ENCODE results near the gene MRC1. TPM values are rescaled to one million over a fixed set of nuclear protein-coding genes. Genes with fewer than 3 reads are reported as not detected.

MRC1 gene
- total and polyA plus RNA-seq, 5 experiments from 2014 or later, result 1.2 to 1.3 TPM; not detected in 3

DNA sequence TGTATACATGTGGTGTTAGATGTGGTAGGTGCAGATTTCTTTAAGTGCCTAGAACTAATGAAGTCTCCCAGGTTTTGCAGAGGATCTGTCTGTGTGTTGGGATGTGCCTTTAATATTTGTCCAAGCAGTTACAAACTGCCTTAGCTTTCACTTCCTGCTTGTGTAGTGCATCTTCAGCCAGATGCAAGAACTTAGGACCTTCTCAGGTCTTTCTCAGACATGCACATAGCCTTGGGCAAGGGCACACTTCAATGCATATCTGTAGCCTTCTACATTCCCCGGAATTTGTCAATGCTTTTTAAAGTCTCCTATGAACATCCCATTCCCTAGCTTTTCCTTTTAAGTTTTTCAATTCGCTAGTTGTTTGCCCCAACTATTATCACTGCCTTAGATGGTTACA lies 95.4 kb downstream of the MRC1 start:
- no peak for ATAC-seq
- DNase-seq, result no peak
- Mint-ChIP-seq H3K9me3 (peaks cover 0 to 3% (median 0%) of the 10 kb centered on the region in 9 donors), H3K4me1 (no peaks in the 10 kb centered on the region), H3K36me3 (no peaks in the 10 kb centered on the region), H3K27me3 (peaks cover 0 to 9% (median 3%) of the 10 kb centered on the region in 5 donors), H3K27ac (no peak overlapping the region), H3K4me3 (no peak overlapping the region)
- POLR2A ChIA-PET, result interaction anchor here (0.5 kb wide), 1 partner anchor 16 kb away, joined by 3 read pairs; no protein-coding TSS in a partner anchor

GRCh38 chr10:17905491-17905890 lies 96.3 kb downstream of the MRC1 start:
- DNase-seq (no peak), ATAC-seq (no peak)
- H3K9me3 Mint-ChIP-seq, result peaks cover 0 to 3% (median 0%) of the 10 kb centered on the region in 9 donors
- POLR2A ChIA-PET, result no interaction called here
- H3K27ac Mint-ChIP-seq, result no peak overlapping the region
- no peak overlapping the region for H3K4me3 Mint-ChIP-seq
- no peaks in the 10 kb centered on the region for H3K36me3 Mint-ChIP-seq
- peaks cover 0 to 9% (median 3%) of the 10 kb centered on the region in 5 donors for H3K27me3 Mint-ChIP-seq
- no peaks in the 10 kb centered on the region for H3K4me1 Mint-ChIP-seq

GRCh38 chr10:17906002-17906401 lies 96.9 kb downstream of the MRC1 start:
- Mint-ChIP-seq H3K4me1 (no peaks in the 10 kb centered on the region), H3K9me3 (peaks cover 0 to 3% (median 0%) of the 10 kb centered on the region in 9 donors), H3K36me3 (no peaks in the 10 kb centered on the region), H3K27me3 (peaks cover 0 to 9% (median 3%) of the 10 kb centered on the region in 5 donors), H3K4me3 (no peak overlapping the region), H3K27ac (no peak overlapping the region)
- ATAC-seq (no peak), DNase-seq (no peak)
- POLR2A ChIA-PET, result no interaction called here

DNA sequence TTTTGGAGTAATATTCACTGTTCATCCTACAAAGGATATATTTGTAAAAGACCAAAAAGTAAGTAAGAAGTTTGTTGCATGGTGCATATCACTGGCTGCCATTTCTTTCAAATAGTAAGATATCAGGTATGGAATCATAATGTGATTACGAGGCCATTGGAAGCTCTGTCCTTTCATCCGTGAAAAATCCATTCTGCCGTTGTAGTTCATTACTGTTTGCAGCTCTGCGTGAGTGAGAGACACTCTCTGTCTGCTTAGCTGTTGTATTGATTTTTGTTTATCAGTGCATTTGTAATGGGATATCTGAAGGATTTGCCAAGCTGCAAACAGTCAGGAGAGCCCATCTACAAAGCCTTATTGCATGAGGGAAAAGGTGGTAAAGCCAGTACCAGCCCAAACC lies 98.5 kb downstream of the MRC1 start:
- H3K9me3 Mint-ChIP-seq, result peaks cover 0 to 5% (median 0%) of the 10 kb centered on the region in 9 donors
- no peak overlapping the region for H3K4me3 Mint-ChIP-seq
- peaks cover 0 to 11% (median 4%) of the 10 kb centered on the region in 5 donors for H3K27me3 Mint-ChIP-seq
- POLR2A ChIA-PET, result no interaction called here
- H3K36me3 Mint-ChIP-seq, result no peaks in the 10 kb centered on the region
- no peak for ATAC-seq
- H3K27ac Mint-ChIP-seq, result no peak overlapping the region
- no peak for DNase-seq
- no peaks in the 10 kb centered on the region for H3K4me1 Mint-ChIP-seq

DNA sequence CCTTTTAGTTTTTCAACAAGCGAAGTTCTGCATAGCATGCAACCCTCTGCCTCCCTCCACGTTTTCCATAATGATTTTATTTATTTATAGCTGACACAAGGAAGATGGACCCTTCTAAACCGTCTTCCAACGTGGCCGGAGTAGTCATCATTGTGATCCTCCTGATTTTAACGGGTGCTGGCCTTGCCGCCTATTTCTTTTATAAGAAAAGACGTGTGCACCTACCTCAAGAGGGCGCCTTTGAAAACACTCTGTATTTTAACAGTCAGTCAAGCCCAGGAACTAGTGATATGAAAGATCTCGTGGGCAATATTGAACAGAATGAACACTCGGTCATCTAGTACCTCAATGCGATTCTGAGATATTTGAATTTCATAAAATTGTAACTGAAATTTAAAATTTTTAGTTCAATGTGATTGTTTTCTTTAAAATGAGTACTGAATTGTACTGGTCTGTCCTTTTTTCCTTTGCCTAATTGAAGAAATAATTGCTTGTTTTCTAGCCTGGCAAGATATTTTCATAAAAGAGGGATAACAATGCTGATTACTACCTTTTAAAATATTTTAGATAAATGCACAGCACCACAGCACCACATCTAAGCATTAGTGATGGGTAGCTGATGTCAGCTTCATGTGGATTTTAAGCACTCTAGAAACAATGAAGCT lies 101.1 kb downstream of the MRC1 start:
- H3K9me3 Mint-ChIP-seq, result peaks cover 0 to 9% (median 0%) of the 10 kb centered on the region in 9 donors
- H3K4me3 Mint-ChIP-seq, result no peak overlapping the region
- no peak for ATAC-seq
- no peak for DNase-seq
- H3K36me3 Mint-ChIP-seq, result no peaks in the 10 kb centered on the region
- no peaks in the 10 kb centered on the region for H3K4me1 Mint-ChIP-seq
- peaks cover 0 to 11% (median 4%) of the 10 kb centered on the region in 5 donors for H3K27me3 Mint-ChIP-seq
- POLR2A ChIA-PET, result no interaction called here
- no peak overlapping the region for H3K27ac Mint-ChIP-seq

GRCh38 chr10:17912754-17913153 lies 103.6 kb downstream of the MRC1 start:
- ATAC-seq (no peak), DNase-seq (no peak)
- Mint-ChIP-seq H3K4me1 (no peaks in the 10 kb centered on the region), H3K27me3 (peaks cover under 1 to 11% (median 3%) of the 10 kb centered on the region in 5 donors), H3K27ac (no peak overlapping the region), H3K36me3 (no peaks in the 10 kb centered on the region), H3K9me3 (peaks cover 0 to 9% (median 0%) of the 10 kb centered on the region in 9 donors), H3K4me3 (no peak overlapping the region)
- POLR2A ChIA-PET, result no interaction called here

DNA sequence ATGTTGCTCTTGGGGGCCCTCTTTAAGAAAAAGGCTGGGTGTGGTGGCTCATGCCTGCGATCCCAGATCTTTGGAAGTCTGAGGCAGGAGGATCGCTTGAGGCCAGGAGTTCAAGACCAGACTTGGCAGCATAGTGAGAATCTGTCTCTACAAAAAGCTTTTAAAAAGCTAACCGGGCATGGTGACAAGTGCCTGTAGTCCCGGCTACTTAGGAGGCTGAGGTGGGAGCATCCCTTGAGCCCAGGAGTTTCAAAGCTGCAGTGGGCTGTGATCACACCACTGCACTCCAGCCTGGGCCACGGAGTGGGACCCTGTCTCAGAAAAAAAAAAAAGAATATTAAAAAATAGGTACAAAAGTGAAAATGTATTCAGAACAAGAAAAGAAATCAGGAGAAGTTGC lies 104.5 kb downstream of the MRC1 start:
- no peak for ATAC-seq
- H3K4me1 Mint-ChIP-seq, result no peaks in the 10 kb centered on the region
- no peaks in the 10 kb centered on the region for H3K36me3 Mint-ChIP-seq
- POLR2A ChIA-PET, result no interaction called here
- H3K9me3 Mint-ChIP-seq, result peaks cover 0 to 12% (median 0%) of the 10 kb centered on the region in 9 donors
- H3K4me3 Mint-ChIP-seq, result no peak overlapping the region
- peaks cover 0 to 11% (median 2%) of the 10 kb centered on the region in 5 donors for H3K27me3 Mint-ChIP-seq
- no peak for DNase-seq
- H3K27ac Mint-ChIP-seq, result no peak overlapping the region

- H3K36me3 Mint-ChIP-seq, result no peaks in the 10 kb centered on the region
- H3K4me3 Mint-ChIP-seq, result no peak overlapping the region
- no peak overlapping the region for H3K27ac Mint-ChIP-seq
- POLR2A ChIA-PET, result no interaction called here
- ATAC-seq (no peak), DNase-seq (no peak)
- no peaks in the 10 kb centered on the region for H3K4me1 Mint-ChIP-seq
- H3K27me3 Mint-ChIP-seq, result peaks cover 0 to 11% (median 3%) of the 10 kb centered on the region in 5 donors
- H3K9me3 Mint-ChIP-seq, result peaks cover 0 to 12% (median 0%) of the 10 kb centered on the region in 9 donors
Observed at GRCh38 chr10:17914169-17915045, 105.3 kb downstream of the MRC1 start.

DNA sequence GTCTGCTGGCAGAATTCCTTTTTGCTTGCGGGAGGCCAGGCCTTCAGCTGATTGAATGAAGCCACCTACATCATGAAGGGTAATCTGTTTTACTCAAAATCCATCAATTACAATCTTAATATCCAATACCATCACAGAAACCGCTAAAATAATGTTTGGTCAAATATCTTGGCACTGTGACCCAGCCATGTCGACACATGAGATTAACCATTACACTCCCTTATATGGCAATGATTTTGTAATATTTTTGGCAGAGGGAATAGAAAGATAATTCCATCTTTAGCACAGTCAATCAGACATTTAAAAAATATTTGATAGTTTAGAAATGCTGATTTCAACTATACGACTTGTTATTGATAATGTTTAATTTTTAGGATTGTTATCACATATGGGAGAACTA lies 106.0 kb downstream of the MRC1 start:
- DNase-seq, result no peak
- Mint-ChIP-seq H3K4me1 (no peaks in the 10 kb centered on the region), H3K4me3 (no peak overlapping the region), H3K27me3 (peaks cover 0 to 11% (median 3%) of the 10 kb centered on the region in 5 donors), H3K36me3 (no peaks in the 10 kb centered on the region), H3K9me3 (peaks cover 0 to 12% (median 3%) of the 10 kb centered on the region in 9 donors), H3K27ac (no peak overlapping the region)
- POLR2A ChIA-PET, result no interaction called here
- ATAC-seq, result no peak

DNA sequence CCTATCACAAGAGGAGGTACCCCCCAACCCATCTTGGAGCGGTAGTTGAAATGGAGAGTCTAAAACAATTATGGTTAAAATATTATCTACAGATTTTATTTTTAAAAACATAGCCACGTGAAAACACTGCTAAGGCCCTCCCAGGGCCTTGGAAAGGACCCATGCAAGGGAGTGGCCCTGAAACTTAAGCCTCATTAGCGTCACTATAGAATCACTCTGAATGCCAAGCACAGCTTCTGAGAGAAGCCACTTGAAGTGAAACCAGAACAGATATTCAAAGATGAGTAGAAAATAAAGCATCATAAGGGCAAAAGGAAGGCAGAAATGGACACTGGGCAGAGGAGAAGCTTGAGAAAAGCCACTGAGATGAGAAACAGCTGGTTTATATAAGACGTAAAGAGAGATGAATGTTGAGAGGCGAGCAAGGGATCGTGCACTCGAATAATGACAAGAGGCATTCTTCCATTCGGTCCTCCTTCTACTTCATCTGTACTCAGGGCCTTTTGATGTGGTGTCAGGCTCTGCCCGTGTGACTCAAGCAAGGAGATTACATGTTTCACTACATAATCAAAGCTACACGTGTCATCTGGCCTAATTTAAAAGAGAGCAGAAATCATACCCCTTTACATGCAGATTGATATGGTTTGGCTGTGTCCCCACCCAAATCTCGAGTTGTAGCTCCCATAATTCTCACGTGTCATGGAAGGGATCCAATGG lies 109.2 kb downstream of the MRC1 start:
- no peak overlapping the region for H3K4me3 Mint-ChIP-seq
- POLR2A ChIA-PET, result no interaction called here
- no peaks in the 10 kb centered on the region for H3K4me1 Mint-ChIP-seq

DNA sequence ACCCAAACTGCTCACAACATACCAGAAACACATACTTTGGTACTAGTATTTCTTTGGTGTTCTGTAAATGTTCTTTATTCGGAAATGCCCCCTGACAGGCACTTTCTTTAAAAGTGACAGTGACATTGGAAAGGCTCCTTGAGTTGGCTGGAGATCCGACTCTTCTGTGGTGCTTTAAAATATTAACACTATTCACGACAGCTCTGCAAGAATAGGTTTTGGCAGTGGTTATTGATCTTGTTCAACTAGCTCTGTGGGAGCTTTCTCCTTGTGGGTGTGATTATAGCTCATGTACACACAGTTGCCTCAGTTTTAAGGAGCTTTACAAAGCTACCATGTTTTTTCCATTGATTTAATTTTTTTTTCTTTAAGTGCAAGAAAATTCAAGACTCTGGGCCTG lies 112.2 kb downstream of the MRC1 start:
- POLR2A ChIA-PET, result no interaction called here
- H3K4me3 Mint-ChIP-seq, result no peak overlapping the region
- no peak for ATAC-seq
- peaks cover 0 to 12% (median 3%) of the 10 kb centered on the region in 9 donors for H3K9me3 Mint-ChIP-seq
- DNase-seq, result no peak
- H3K4me1 Mint-ChIP-seq, result no peaks in the 10 kb centered on the region
- H3K27ac Mint-ChIP-seq, result no peak overlapping the region
- H3K27me3 Mint-ChIP-seq, result peaks cover 0 to 7% (median 2%) of the 10 kb centered on the region in 5 donors
- no peaks in the 10 kb centered on the region for H3K36me3 Mint-ChIP-seq

More for the DNA sequence above, 109.2 kb downstream of the MRC1 start:
- DNase-seq, result no peak
- Mint-ChIP-seq H3K36me3 (no peaks in the 10 kb centered on the region), H3K9me3 (peaks cover 0 to 19% (median 3%) of the 10 kb centered on the region in 9 donors), H3K27me3 (peaks cover 0 to 5% (median 2%) of the 10 kb centered on the region in 5 donors), H3K27ac (no peak overlapping the region)
- no peak for ATAC-seq

GRCh38 chr10:17923728-17924127 lies 114.6 kb downstream of the MRC1 start:
- no peaks in the 10 kb centered on the region for H3K36me3 Mint-ChIP-seq
- POLR2A ChIA-PET, result no interaction called here
- ATAC-seq (no peak), DNase-seq (no peak)
- H3K4me3 Mint-ChIP-seq, result no peak overlapping the region
- H3K27ac Mint-ChIP-seq, result peak overlapping the region in 1 of 10 donors; percentile 50
- H3K4me1 Mint-ChIP-seq, result no peaks in the 10 kb centered on the region
- peaks cover 0 to 7% (median 0%) of the 10 kb centered on the region in 5 donors for H3K27me3 Mint-ChIP-seq
- H3K9me3 Mint-ChIP-seq, result peaks cover 0 to 10% (median 3%) of the 10 kb centered on the region in 9 donors
